SK-N-SH (cell line): ENCODE measurements around the gene ARHGEF25. TPM values are rescaled to one million over a fixed set of nuclear protein-coding genes. Genes with fewer than 3 reads are reported as not detected.
"Not testable (repeated sequence)": the region's sequence is repeated elsewhere in the genome, so short reads cannot be mapped to it uniquely, and the experiment has no call there.

ENCODE experiments used
- CTCF ChIA-PET: fragments of 300-600, 350-600 bp; formaldehyde crosslinking; extraction: SDS; loops from one replicate; lab custom pipeline; 2021; lab: Yijun Ruan, JAX
- POLR2A ChIA-PET: fragments of 350-600 bp; sonication (Branson Sonifier 250); formaldehyde crosslinking; extraction: SDS; loops from one replicate; lab custom pipeline; 2020; ENCODE audit warnings: antibody characterized with exemption, inconsistent platforms; lab: Yijun Ruan, JAX
- DNase-seq: peaks from one replicate; pipeline ENCODE4 v3.0.0; 2012
- H2AFZ ChIP-seq: fragments of 200-600 bp; sonication (generic); 2 replicates; pipeline ENCODE4 v1.8.1; 2016; ENCODE audit warnings: antibody characterized with exemption, mild to moderate bottlenecking, low read depth
- H3F3A ChIP-seq: fragments of 200-600 bp; sonication (generic); replicated peaks from 2 replicates; pipeline ENCODE3; 2016; ENCODE audit warnings: antibody characterized with exemption, mild to moderate bottlenecking; ENCODE audit not compliant: insufficient read depth
- H3K27ac ChIP-seq, 2 experiments: fragments of 200-500 bp in 1 of 2; fragments of 200-600 bp in 1 of 2; sonication (Bioruptor generic) in 1 of 2; sonication (generic), shearing (Covaris generic) in 1 of 2; 2 replicates each; pipeline versions ENCODE4 v1.5.1 to v1.6.1; 2014 to 2016; ENCODE audit warnings: low read depth in 2 of 2, inconsistent platforms in 1 of 2, low read length in 1 of 2, mild to moderate bottlenecking in 1 of 2, mixed read lengths in 1 of 2
- H3K27me3 ChIP-seq: fragments of 200-600 bp; sonication (generic), shearing (Covaris generic); 2 replicates; pipeline ENCODE4 v1.6.1; 2016; ENCODE audit warnings: mixed run types; ENCODE audit not compliant: insufficient read depth
- H3K36me3 ChIP-seq, 2 experiments: fragments of 200-500 bp in 1 of 2; fragments of 200-600 bp in 1 of 2; sonication (Bioruptor generic) in 1 of 2; sonication (generic) in 1 of 2; replicated peaks in 1 of 2; 2 replicates each; pipeline versions ENCODE3 to v1.5.1; 2014 to 2016; ENCODE audit warnings: low read length in 1 of 2, mild to moderate bottlenecking in 1 of 2; ENCODE audit not compliant: insufficient read depth in 2 of 2, control insufficient read depth in 1 of 2
- H3K4me1 ChIP-seq, 2 experiments: fragments of 200-500 bp in 1 of 2; fragments of 200-600 bp in 1 of 2; sonication (Bioruptor generic) in 1 of 2; sonication (generic), shearing (Covaris generic) in 1 of 2; 2 replicates each; pipeline versions ENCODE4 v1.5.1 to v1.6.1; 2014 to 2016; ENCODE audit warnings: low read depth in 1 of 2, low read length in 1 of 2, mixed run types in 1 of 2; ENCODE audit not compliant: insufficient read depth in 2 of 2, control insufficient read depth in 1 of 2
- H3K4me2 ChIP-seq: fragments of 200-600 bp; sonication (generic), shearing (Covaris generic); 2 replicates; pipeline ENCODE4 v1.6.1; 2017; ENCODE audit warnings: mixed run types
- H3K4me3 ChIP-seq, 2 experiments: fragments of 200-500 bp in 1 of 2; fragments of 200-600 bp in 1 of 2; sonication (Bioruptor generic) in 1 of 2; sonication (generic), shearing (Covaris generic) in 1 of 2; 2 replicates each; pipeline versions ENCODE4 v1.5.1 to v1.8.1; 2014 to 2016; ENCODE audit warnings: low read depth in 2 of 2, inconsistent platforms in 1 of 2, low read length in 1 of 2, mild to moderate bottlenecking in 1 of 2, mixed read lengths in 1 of 2, moderate library complexity in 1 of 2
- H3K79me2 ChIP-seq: fragments of 200-600 bp; sonication (generic); 2 replicates; pipeline ENCODE4 v1.8.1; 2017; ENCODE audit warnings: mild to moderate bottlenecking; ENCODE audit not compliant: insufficient read depth
- H3K9ac ChIP-seq: fragments of 200-600 bp; sonication (generic); 2 replicates; pipeline ENCODE4 v1.6.1; 2017; ENCODE audit warnings: mixed run types
- H3K9me2 ChIP-seq: fragments of 200-600 bp; sonication (generic); 2 replicates; pipeline ENCODE4 v1.6.1; 2017; ENCODE audit warnings: mixed run types
- H3K9me3 ChIP-seq: fragments of 200-600 bp; sonication (generic); 2 replicates; pipeline ENCODE4 v1.6.1; 2017; ENCODE audit warnings: mixed run types, mild to moderate bottlenecking, moderate library complexity
- H4K20me1 ChIP-seq: fragments of 200-600 bp; sonication (generic); 2 replicates; pipeline ENCODE4 v1.6.1; 2017; ENCODE audit warnings: mild to moderate bottlenecking, mixed run types; ENCODE audit not compliant: insufficient read depth
- EZH2phosphoT487 ChIP-seq: fragments of 200-600 bp; sonication (generic); IDR thresholded peaks from 2 replicates; pipeline ENCODE4 v1.6.1; 2017; ENCODE audit warnings: low read depth, mixed run types, mild to moderate bottlenecking, antibody characterized with exemption, moderate library complexity, borderline replicate concordance
- FOXJ3 ChIP-seq: sonication (generic); formaldehyde crosslinking; IDR thresholded peaks from 2 replicates; pipeline ENCODE4 v1.5.1; 2020; ENCODE audit warnings: mild to moderate bottlenecking, missing genetic modification reagents
- GATA2 ChIP-seq: sonication (generic); formaldehyde crosslinking; IDR thresholded peaks from 2 replicates; pipeline ENCODE4 v1.5.0; 2020; ENCODE audit warnings: mild to moderate bottlenecking, missing genetic modification reagents
- MEF2A ChIP-seq: IDR thresholded peaks from 2 replicates; pipeline ENCODE4 v1.4.0; 2012; ENCODE audit warnings: low read depth, borderline replicate concordance
- NFIC ChIP-seq: IDR thresholded peaks from 2 replicates; pipeline ENCODE4 v1.4.0; 2012; ENCODE audit warnings: borderline replicate concordance
- POLR2AphosphoS5 ChIP-seq: IDR thresholded peaks from 2 replicates; pipeline ENCODE4 v1.6.1; 2012; ENCODE audit warnings: low read depth, low read length
- RAD21 ChIP-seq: IDR thresholded peaks from 2 replicates; pipeline ENCODE4 v1.6.1; 2012; ENCODE audit warnings: mild to moderate bottlenecking, low read length
- RCOR1 ChIP-seq: fragments of 150-350 bp; IDR thresholded peaks from 2 replicates; pipeline ENCODE4 v1.6.1; 2017; ENCODE audit warnings: antibody characterized with exemption, low read length
- RFX5 ChIP-seq: IDR thresholded peaks from 2 replicates; pipeline ENCODE4 v1.6.1; 2012; ENCODE audit warnings: mild to moderate bottlenecking, improper control_type of control experiment, low read length
- RXRA ChIP-seq: IDR thresholded peaks from 2 replicates; pipeline ENCODE4 v1.4.0; 2012; ENCODE audit warnings: low read depth, mild to moderate bottlenecking, borderline replicate concordance
- TAF1 ChIP-seq: IDR thresholded peaks from 2 replicates; pipeline ENCODE4 v1.6.1; 2012; ENCODE audit warnings: low read depth, mild to moderate bottlenecking, low read length, moderate library complexity, borderline replicate concordance
- TEAD4 ChIP-seq: IDR thresholded peaks from 2 replicates; pipeline ENCODE4 v1.4.0; 2012; ENCODE audit warnings: mild to moderate bottlenecking, borderline replicate concordance; ENCODE audit not compliant: insufficient read depth
- YY1 ChIP-seq: IDR thresholded peaks from 2 replicates; pipeline ENCODE4 v1.4.0; 2012; ENCODE audit warnings: low read depth, mild to moderate bottlenecking
- WGBS: methylation state at CpG from one replicate; pipeline ENCODE4 v1.1.6; 2017; ENCODE audit warnings: low lambda C conversion rate; 5-methylcytosine and 5-hydroxymethylcytosine counted together
- polyA plus RNA-seq, 3 experiments: library from polyadenylated mRNA; depleted of rRNA; stranded (reverse); fragments of >200 nt; gene quantifications; 2 replicates each; pipeline ENCODE4 v1.2.3, GENCODE V29; 2012
- TF ChIP-seq, protein P1 (sequence below): fragments of 200-600 bp; sonication (generic); IDR thresholded peaks from 2 replicates; pipeline ENCODE4 v1.6.1; 2017; ENCODE audit warnings: antibody characterized with exemption, mild to moderate bottlenecking, moderate library complexity
- TF ChIP-seq, protein P2 (sequence below): fragments of 150-350 bp; IDR thresholded peaks from 2 replicates; pipeline ENCODE4 v1.6.1; 2016; ENCODE audit warnings: mild to moderate bottlenecking, low read depth, low read length
- TF ChIP-seq, protein P3 (sequence below): IDR thresholded peaks from 2 replicates; pipeline ENCODE4 v1.4.0; 2012; ENCODE audit warnings: low read depth, borderline replicate concordance

ARHGEF25 gene
- polyA plus RNA-seq, 1 of the 3 experiments (the other 2 are of a cell fraction) = 48.1 TPM

DNA sequence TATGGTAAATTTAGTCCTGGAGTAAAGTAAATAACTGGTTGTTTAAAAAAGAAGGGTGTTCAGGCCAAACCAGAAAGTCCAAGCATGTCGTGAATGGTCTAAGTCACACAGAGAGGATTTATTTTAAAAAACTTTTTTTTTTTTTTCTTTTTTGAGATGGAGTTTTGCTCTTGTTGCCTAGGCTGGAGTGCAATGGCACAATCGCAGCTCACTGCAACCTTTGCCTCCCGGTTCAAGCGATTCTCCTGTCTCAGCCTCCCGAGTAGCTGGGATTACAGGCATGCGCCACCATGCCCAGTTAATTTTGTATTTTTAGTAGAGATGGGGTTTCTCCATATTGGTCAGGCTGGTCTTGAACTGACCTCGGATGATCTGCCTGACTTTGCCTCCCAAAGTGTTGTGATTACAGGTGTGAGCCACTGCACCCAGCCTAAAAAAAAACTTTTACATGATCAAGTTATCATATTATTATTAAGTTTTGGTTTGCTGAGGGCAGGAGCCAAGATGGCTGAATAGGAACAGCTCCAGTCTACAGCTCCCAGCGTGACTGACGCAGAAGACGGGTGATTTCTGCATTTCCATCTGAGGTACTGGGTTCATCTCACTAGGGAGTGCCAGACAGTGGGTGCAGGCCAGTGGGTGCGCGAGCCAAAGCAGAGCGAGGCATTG is 34.9 kb downstream of the ARHGEF25 start:
- H3K27me3 ChIP-seq, H3K9me3 ChIP-seq, H3K9me2 ChIP-seq, POLR2A ChIA-PET, H3K36me3 ChIP-seq, DNase-seq, H3K27ac ChIP-seq, H3K4me3 ChIP-seq, H3K79me2 ChIP-seq, H3K4me2 ChIP-seq, H3K9ac ChIP-seq, H4K20me1 ChIP-seq, H3F3A ChIP-seq, H3K4me1 ChIP-seq, H2AFZ ChIP-seq: not testable (repeated sequence)
- WGBS = 18% methylated on average over 10 of the region's 13 CpGs
- CTCF ChIA-PET = interaction anchor here (0.8 to 1.2 kb wide), 2 partner anchors 13 to 471 kb away, joined by 3 to 4 read pairs; partner anchors contain the start of gene B4GALNT1

DNA sequence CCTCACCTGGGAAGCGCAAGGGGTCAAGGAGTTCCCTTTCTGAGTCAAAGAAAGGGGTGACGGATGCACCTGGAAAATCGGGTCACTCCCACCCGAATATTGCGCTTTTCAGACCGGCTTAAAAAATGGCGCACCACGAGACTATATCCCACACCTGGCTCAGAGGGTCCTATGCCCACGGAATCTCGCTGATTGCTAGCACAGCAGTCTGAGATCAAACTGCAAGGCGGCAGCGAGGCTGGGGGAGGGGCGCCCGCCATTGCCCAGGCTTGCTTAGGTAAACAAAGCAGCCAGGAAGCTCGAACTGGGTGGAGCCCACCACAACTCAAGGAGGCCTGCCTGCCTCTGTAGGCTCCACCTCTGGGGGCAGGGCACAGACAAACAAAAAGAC is 35.4 kb downstream of the ARHGEF25 start:
- DNase-seq, POLR2A ChIA-PET, H3F3A ChIP-seq, H3K4me3 ChIP-seq, H2AFZ ChIP-seq, H3K9ac ChIP-seq, H3K79me2 ChIP-seq, H3K27ac ChIP-seq, H3K9me3 ChIP-seq, H3K36me3 ChIP-seq, H3K4me1 ChIP-seq, H3K4me2 ChIP-seq, H3K27me3 ChIP-seq, H3K9me2 ChIP-seq, H4K20me1 ChIP-seq: not testable (repeated sequence)
- 93% methylated on average over 3 of the region's 15 CpGs for WGBS
- CTCF ChIA-PET = interaction anchor here (1.2 kb wide), 1 partner anchor 14 kb away, joined by 4 read pairs; the partner anchor contains the start of gene B4GALNT1

DNA sequence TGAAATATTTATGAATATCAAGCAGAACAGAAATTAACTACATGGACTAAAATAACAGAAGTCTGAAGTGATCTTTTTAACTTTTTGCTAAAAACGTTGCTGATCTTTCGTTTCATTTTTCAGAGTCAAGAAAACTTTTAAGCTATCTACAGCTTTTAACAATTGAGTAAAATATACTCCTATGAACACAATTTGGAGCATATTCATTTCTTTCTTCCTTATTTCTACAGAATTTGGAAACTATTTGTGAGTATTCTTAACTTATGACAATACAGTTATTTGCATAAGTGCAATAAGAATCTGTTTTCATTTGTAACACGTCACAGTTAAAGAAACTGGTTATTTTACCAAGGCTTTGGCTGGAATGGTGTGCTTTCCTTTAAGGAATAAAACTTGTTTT is 42.8 kb downstream of the ARHGEF25 start:
- no peaks in the 10 kb centered on the region; the same call in 1 of the 2 replicates for H3K9me3 ChIP-seq
- H3K27ac ChIP-seq = no peak overlapping the region
- no peaks in the 10 kb centered on the region for H3K9me2 ChIP-seq
- no peaks in the 10 kb centered on the region for H3F3A ChIP-seq
- H3K9ac ChIP-seq = no peak overlapping the region
- TF ChIP-seq POLR2AphosphoS5 (no peak), GATA2 (no peak), RAD21 (no peak), NFIC (no peak), RFX5 (no peak), FOXJ3 (CRISPR knock-in tag) (no peak), MEF2A (no peak), TEAD4 (no peak), RCOR1 (no peak), YY1 (no peak), EZH2phosphoT487 (no peak), TAF1 (no peak), RXRA (no peak)
- TF ChIP-seq, protein P1, sequence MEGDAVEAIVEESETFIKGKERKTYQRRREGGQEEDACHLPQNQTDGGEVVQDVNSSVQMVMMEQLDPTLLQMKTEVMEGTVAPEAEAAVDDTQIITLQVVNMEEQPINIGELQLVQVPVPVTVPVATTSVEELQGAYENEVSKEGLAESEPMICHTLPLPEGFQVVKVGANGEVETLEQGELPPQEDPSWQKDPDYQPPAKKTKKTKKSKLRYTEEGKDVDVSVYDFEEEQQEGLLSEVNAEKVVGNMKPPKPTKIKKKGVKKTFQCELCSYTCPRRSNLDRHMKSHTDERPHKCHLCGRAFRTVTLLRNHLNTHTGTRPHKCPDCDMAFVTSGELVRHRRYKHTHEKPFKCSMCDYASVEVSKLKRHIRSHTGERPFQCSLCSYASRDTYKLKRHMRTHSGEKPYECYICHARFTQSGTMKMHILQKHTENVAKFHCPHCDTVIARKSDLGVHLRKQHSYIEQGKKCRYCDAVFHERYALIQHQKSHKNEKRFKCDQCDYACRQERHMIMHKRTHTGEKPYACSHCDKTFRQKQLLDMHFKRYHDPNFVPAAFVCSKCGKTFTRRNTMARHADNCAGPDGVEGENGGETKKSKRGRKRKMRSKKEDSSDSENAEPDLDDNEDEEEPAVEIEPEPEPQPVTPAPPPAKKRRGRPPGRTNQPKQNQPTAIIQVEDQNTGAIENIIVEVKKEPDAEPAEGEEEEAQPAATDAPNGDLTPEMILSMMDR = no peak
- TF ChIP-seq, protein P2, sequence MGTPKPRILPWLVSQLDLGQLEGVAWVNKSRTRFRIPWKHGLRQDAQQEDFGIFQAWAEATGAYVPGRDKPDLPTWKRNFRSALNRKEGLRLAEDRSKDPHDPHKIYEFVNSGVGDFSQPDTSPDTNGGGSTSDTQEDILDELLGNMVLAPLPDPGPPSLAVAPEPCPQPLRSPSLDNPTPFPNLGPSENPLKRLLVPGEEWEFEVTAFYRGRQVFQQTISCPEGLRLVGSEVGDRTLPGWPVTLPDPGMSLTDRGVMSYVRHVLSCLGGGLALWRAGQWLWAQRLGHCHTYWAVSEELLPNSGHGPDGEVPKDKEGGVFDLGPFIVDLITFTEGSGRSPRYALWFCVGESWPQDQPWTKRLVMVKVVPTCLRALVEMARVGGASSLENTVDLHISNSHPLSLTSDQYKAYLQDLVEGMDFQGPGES = no peak
- TF ChIP-seq, protein P3, sequence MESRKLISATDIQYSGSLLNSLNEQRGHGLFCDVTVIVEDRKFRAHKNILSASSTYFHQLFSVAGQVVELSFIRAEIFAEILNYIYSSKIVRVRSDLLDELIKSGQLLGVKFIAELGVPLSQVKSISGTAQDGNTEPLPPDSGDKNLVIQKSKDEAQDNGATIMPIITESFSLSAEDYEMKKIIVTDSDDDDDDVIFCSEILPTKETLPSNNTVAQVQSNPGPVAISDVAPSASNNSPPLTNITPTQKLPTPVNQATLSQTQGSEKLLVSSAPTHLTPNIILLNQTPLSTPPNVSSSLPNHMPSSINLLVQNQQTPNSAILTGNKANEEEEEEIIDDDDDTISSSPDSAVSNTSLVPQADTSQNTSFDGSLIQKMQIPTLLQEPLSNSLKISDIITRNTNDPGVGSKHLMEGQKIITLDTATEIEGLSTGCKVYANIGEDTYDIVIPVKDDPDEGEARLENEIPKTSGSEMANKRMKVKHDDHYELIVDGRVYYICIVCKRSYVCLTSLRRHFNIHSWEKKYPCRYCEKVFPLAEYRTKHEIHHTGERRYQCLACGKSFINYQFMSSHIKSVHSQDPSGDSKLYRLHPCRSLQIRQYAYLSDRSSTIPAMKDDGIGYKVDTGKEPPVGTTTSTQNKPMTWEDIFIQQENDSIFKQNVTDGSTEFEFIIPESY = no peak
- TF ChIP-seq, all 33 proteins: peak for 0
- WGBS = 4% methylated on average over 3 of the region's 3 CpGs
- H3K4me2 ChIP-seq = no peak overlapping the region
- no peaks in the 10 kb centered on the region for H3K4me1 ChIP-seq
- ChIA-PET POLR2A (no interaction called here), CTCF (no interaction called here)
- H2AFZ ChIP-seq = no peak overlapping the region
- H4K20me1 ChIP-seq = no peaks in the 10 kb centered on the region
- no peaks in the 10 kb centered on the region for H3K79me2 ChIP-seq
- H3K36me3 ChIP-seq = no peaks in the 10 kb centered on the region
- 0 out of 2 replicates have a peak, but pooled peaks cover 4% of the 10 kb centered on the region for H3K27me3 ChIP-seq
- no peak overlapping the region for H3K4me3 ChIP-seq
- no peak for DNase-seq
